Activated CD4-positive, alpha-beta T cell treated with anti-CD3 and anti-CD28 coated beads, Interleukin-2, amount 10 ng/mL, durations not matched to agents 24 days and 14 days (primary cell): Measurements from ENCODE around the gene FHAD1. TPM values are rescaled to one million over a fixed set of nuclear protein-coding genes. Genes with fewer than 3 reads are reported as not detected.

Experiments used
- DNase-seq: peaks from one replicate; pipeline ENCODE4 v3.0.0; 2022
- H3K27ac Mint-ChIP-seq: one replicate; pipeline ENCODE4 v1.8.0; 2022; ENCODE audit warnings: mild to moderate bottlenecking, mixed read lengths
- H3K27me3 Mint-ChIP-seq: one replicate; pipeline ENCODE4 v1.8.0; 2022; ENCODE audit warnings: mixed read lengths
- H3K36me3 Mint-ChIP-seq: one replicate; pipeline ENCODE4 v1.8.0; 2022; ENCODE audit warnings: low read depth, mild to moderate bottlenecking, mixed read lengths
- H3K4me1 Mint-ChIP-seq: one replicate; pipeline ENCODE4 v1.8.0; 2021; ENCODE audit warnings: mixed read lengths
- H3K4me3 Mint-ChIP-seq: one replicate; pipeline ENCODE4 v1.8.0; 2022; ENCODE audit warnings: mild to moderate bottlenecking, moderate library complexity, mixed read lengths
- H3K9me3 Mint-ChIP-seq: one replicate; pipeline ENCODE4 v1.8.0; 2021; ENCODE audit warnings: mixed read lengths
- intact Hi-C: fragments of 100-400 bp; cut with micrococcal nuclease; formaldehyde crosslinking; loops from one replicate; pipeline ENCODE4 v1.15.1; 2023
- total RNA-seq: library from RNA; stranded (reverse); gene quantifications from 2 replicates; pipeline ENCODE4 v1.2.3, GENCODE V29; 2022

Gene FHAD1
- total RNA-seq, 1 donor from 2014 or later: not detected

GRCh38 chr1:15212216-15212953 lies 34.6 kb upstream of the FHAD1 start:
- Mint-ChIP-seq H3K9me3 (no peaks in the 10 kb centered on the region), H3K4me1 (no peaks in the 10 kb centered on the region), H3K27ac (no peak overlapping the region), H3K27me3 (peaks cover 28% of the 10 kb centered on the region), H3K4me3 (no peak overlapping the region), H3K36me3 (no peaks in the 10 kb centered on the region)
- intact Hi-C loops: no loop called here
- DNase-seq: no peak

- intact Hi-C loops: no loop called here
- no peaks in the 10 kb centered on the region for H3K9me3 Mint-ChIP-seq
- H3K4me1 Mint-ChIP-seq: no peaks in the 10 kb centered on the region
- no peak overlapping the region for H3K27ac Mint-ChIP-seq
- H3K27me3 Mint-ChIP-seq: peaks cover 33% of the 10 kb centered on the region
- H3K36me3 Mint-ChIP-seq: no peaks in the 10 kb centered on the region
- no peak for DNase-seq
- H3K4me3 Mint-ChIP-seq: no peak overlapping the region
Observed at GRCh38 chr1:15212954-15213291, 34.1 kb upstream of the FHAD1 start.

GRCh38 chr1:15213341-15213821 lies 33.6 kb upstream of the FHAD1 start:
- Mint-ChIP-seq H3K4me3 (no peak overlapping the region), H3K27me3 (peaks cover 36% of the 10 kb centered on the region), H3K4me1 (no peaks in the 10 kb centered on the region), H3K27ac (no peak overlapping the region), H3K36me3 (no peaks in the 10 kb centered on the region), H3K9me3 (no peaks in the 10 kb centered on the region)
- intact Hi-C loops: no loop called here
- DNase-seq: no peak

GRCh38 chr1:15214527-15214926 lies 32.5 kb upstream of the FHAD1 start:
- DNase-seq: no peak
- intact Hi-C loops: no loop called here
- no peak overlapping the region for H3K27ac Mint-ChIP-seq

GRCh38 chr1:15215116-15215515 lies 31.9 kb upstream of the FHAD1 start:
- intact Hi-C loops: no loop called here
- Mint-ChIP-seq H3K27ac (no peak overlapping the region), H3K27me3 (peaks cover 35% of the 10 kb centered on the region), H3K9me3 (no peaks in the 10 kb centered on the region), H3K4me1 (peaks cover 2% of the 10 kb centered on the region), H3K4me3 (no peak overlapping the region), H3K36me3 (no peaks in the 10 kb centered on the region)
- no peak for DNase-seq

More at GRCh38 chr1:15214527-15214926, 32.5 kb upstream of the FHAD1 start:
- H3K4me3 Mint-ChIP-seq: no peak overlapping the region
- H3K4me1 Mint-ChIP-seq: peaks cover 2% of the 10 kb centered on the region
- no peaks in the 10 kb centered on the region for H3K9me3 Mint-ChIP-seq
- H3K36me3 Mint-ChIP-seq: no peaks in the 10 kb centered on the region
- peaks cover 40% of the 10 kb centered on the region for H3K27me3 Mint-ChIP-seq

- intact Hi-C loops: no loop called here
Observed at GRCh38 chr1:15217654-15218053, 29.4 kb upstream of the FHAD1 start.

GRCh38 chr1:15218287-15219279 lies 28.4 kb upstream of the FHAD1 start:
- Mint-ChIP-seq H3K27ac (no peak overlapping the region), H3K27me3 (peaks cover 31% of the 10 kb centered on the region), H3K36me3 (no peaks in the 10 kb centered on the region), H3K9me3 (no peaks in the 10 kb centered on the region), H3K4me1 (peaks cover 2% of the 10 kb centered on the region), H3K4me3 (no peak overlapping the region)
- intact Hi-C loops: no loop called here
- DNase-seq: no peak

More at GRCh38 chr1:15217654-15218053, 29.4 kb upstream of the FHAD1 start:
- no peak for DNase-seq
- Mint-ChIP-seq H3K27me3 (peaks cover 33% of the 10 kb centered on the region), H3K27ac (no peak overlapping the region), H3K4me1 (peaks cover 2% of the 10 kb centered on the region), H3K4me3 (no peak overlapping the region), H3K9me3 (no peaks in the 10 kb centered on the region), H3K36me3 (no peaks in the 10 kb centered on the region)

- no peak overlapping the region for H3K4me3 Mint-ChIP-seq
- no peaks in the 10 kb centered on the region for H3K9me3 Mint-ChIP-seq
- H3K36me3 Mint-ChIP-seq: no peaks in the 10 kb centered on the region
- H3K4me1 Mint-ChIP-seq: peaks cover 2% of the 10 kb centered on the region
- peaks cover 29% of the 10 kb centered on the region for H3K27me3 Mint-ChIP-seq
- DNase-seq: no peak
- intact Hi-C loops: no loop called here
- H3K27ac Mint-ChIP-seq: no peak overlapping the region
Observed at GRCh38 chr1:15219280-15220023, 27.6 kb upstream of the FHAD1 start.

- no peak for DNase-seq
- H3K9me3 Mint-ChIP-seq: no peaks in the 10 kb centered on the region
- H3K36me3 Mint-ChIP-seq: no peaks in the 10 kb centered on the region
- H3K27ac Mint-ChIP-seq: no peak overlapping the region
- intact Hi-C loops: no loop called here
- H3K4me3 Mint-ChIP-seq: no peak overlapping the region
- H3K4me1 Mint-ChIP-seq: peaks cover 5% of the 10 kb centered on the region
- peaks cover 33% of the 10 kb centered on the region for H3K27me3 Mint-ChIP-seq
Observed at GRCh38 chr1:15220024-15220392, 27.0 kb upstream of the FHAD1 start.

- no peak overlapping the region for H3K4me3 Mint-ChIP-seq
- no peaks in the 10 kb centered on the region for H3K36me3 Mint-ChIP-seq
- no peak for DNase-seq
- peaks cover 5% of the 10 kb centered on the region for H3K4me1 Mint-ChIP-seq
- H3K27me3 Mint-ChIP-seq: peaks cover 33% of the 10 kb centered on the region
- intact Hi-C loops: no loop called here
- H3K9me3 Mint-ChIP-seq: no peaks in the 10 kb centered on the region
- no peak overlapping the region for H3K27ac Mint-ChIP-seq
Observed at GRCh38 chr1:15220825-15221431, 26.1 kb upstream of the FHAD1 start.

GRCh38 chr1:15222653-15223303 lies 24.2 kb upstream of the FHAD1 start:
- H3K4me1 Mint-ChIP-seq: peaks cover 5% of the 10 kb centered on the region
- intact Hi-C loops: no loop called here
- peaks cover 31% of the 10 kb centered on the region for H3K27me3 Mint-ChIP-seq
- H3K9me3 Mint-ChIP-seq: no peaks in the 10 kb centered on the region
- H3K27ac Mint-ChIP-seq: no peak overlapping the region
- no peak for DNase-seq
- no peaks in the 10 kb centered on the region for H3K36me3 Mint-ChIP-seq
- no peak overlapping the region for H3K4me3 Mint-ChIP-seq

- intact Hi-C loops: no loop called here
- H3K4me3 Mint-ChIP-seq: no peak overlapping the region
Observed at GRCh38 chr1:15224259-15224869, 22.7 kb upstream of the FHAD1 start.

GRCh38 chr1:15224974-15225373 lies 22.0 kb upstream of the FHAD1 start:
- intact Hi-C loops: no loop called here
- Mint-ChIP-seq H3K9me3 (no peaks in the 10 kb centered on the region), H3K27me3 (peaks cover 30% of the 10 kb centered on the region), H3K36me3 (no peaks in the 10 kb centered on the region), H3K4me1 (peaks cover 3% of the 10 kb centered on the region), H3K4me3 (no peak overlapping the region), H3K27ac (peak overlapping the region; percentile 36)
- DNase-seq: no peak

More at GRCh38 chr1:15224259-15224869, 22.7 kb upstream of the FHAD1 start:
- Mint-ChIP-seq H3K9me3 (no peaks in the 10 kb centered on the region), H3K27me3 (peaks cover 26% of the 10 kb centered on the region), H3K27ac (peak overlapping the region; percentile 36), H3K4me1 (peaks cover 3% of the 10 kb centered on the region), H3K36me3 (no peaks in the 10 kb centered on the region)
- DNase-seq: no peak
